Esophagus muscularis mucosa (tissue), 4 donors: ENCODE results near the gene GABRR1.

Source experiments
- CTCF ChIP-seq, 3 experiments: fragments of 200-600 bp in 2 of 3; fragments of 450-650 bp in 1 of 3; sonication (generic) in 2 of 3; IDR thresholded peaks; one replicate each; pipeline ENCODE4 v1.5.1; 2017 to 2019; ENCODE audit warnings: antibody characterized with exemption in 3 of 3, mild to moderate bottlenecking in 2 of 3, moderate library complexity in 1 of 3
- EP300 ChIP-seq: sonication (generic); formaldehyde crosslinking; IDR thresholded peaks from one replicate; pipeline ENCODE4 v1.6.1; 2017; ENCODE audit warnings: antibody characterized with exemption
- POLR2A ChIP-seq: fragments of 450-650 bp; IDR thresholded peaks from one replicate; pipeline ENCODE4 v1.6.1; 2017; ENCODE audit warnings: antibody characterized with exemption, moderate library complexity, mild to moderate bottlenecking, low read depth

- TF ChIP-seq CTCF (IDR thresholded peaks at IDR 0.05) (no peak), POLR2A (no peak), EP300 (no peak)
These were observed 20.0 kb upstream of the GABRR1 start for GRCh38 chr6:89237158-89237557.
